HFFc6 (cell line): Measurements from ENCODE around the gene PLIN1. TPM values are rescaled to one million over a fixed set of nuclear protein-coding genes. Genes with fewer than 3 reads are reported as not detected.
A peak's percentile ranks its signal among the peaks of the same experiment; 100 is the strongest.
"Not testable (repeated sequence)": the region's sequence is repeated elsewhere in the genome, so short reads cannot be mapped to it uniquely, and the experiment has no call there.

Experiments used
- DNase-seq: peaks from one replicate; pipeline ENCODE4 v3.0.0-alpha.2; 2018
- H3K27ac Mint-ChIP-seq: 2 replicates; pipeline ENCODE4 v1.8.0; 2020; ENCODE audit warnings: mild to moderate bottlenecking, mixed read lengths
- H3K27me3 Mint-ChIP-seq: 2 replicates; pipeline ENCODE4 v1.8.0; 2021; ENCODE audit warnings: mild to moderate bottlenecking, moderate library complexity, mixed read lengths; ENCODE audit not compliant: insufficient read depth
- H3K36me3 Mint-ChIP-seq: 2 replicates; pipeline ENCODE4 v1.8.0; 2021; ENCODE audit warnings: low read depth, mixed read lengths
- H3K4me1 Mint-ChIP-seq: 2 replicates; pipeline ENCODE4 v1.8.0; 2020; ENCODE audit warnings: low read depth, mixed read lengths
- H3K4me3 Mint-ChIP-seq: 2 replicates; pipeline ENCODE4 v1.8.0; 2020; ENCODE audit warnings: mild to moderate bottlenecking, moderate library complexity, mixed read lengths
- H3K9me3 Mint-ChIP-seq: 2 replicates; pipeline ENCODE4 v1.8.0; 2020; ENCODE audit warnings: mild to moderate bottlenecking, mixed read lengths
- CTCF ChIP-seq: fragments of 200-600 bp; sonication (generic); IDR thresholded peaks from 2 replicates; pipeline ENCODE4 v1.5.0; 2021; ENCODE audit warnings: antibody characterized with exemption, mild to moderate bottlenecking
- total RNA-seq, 6 experiments: library from RNA; stranded (reverse); fragmentation: NEBNext Ultra II Directional; extraction: Animal tissue kit (Norgen Biotek cat#: 25700); gene quantifications; 2 replicates in 1 of 6; 3 replicates in 5 of 6; pipeline ENCODE4 v1.2.3, GENCODE V29; 2021

PLIN1 gene
- total RNA-seq, 6 experiments from 2014 or later, result not detected

- no peak for DNase-seq
- peak within 1 kb of the TSS; percentile 57 for H3K27ac Mint-ChIP-seq
- H3K4me1 Mint-ChIP-seq, result peaks cover 17% of the 10 kb centered on the region; the same call in 1 of the 2 replicates
- H3K36me3 Mint-ChIP-seq, result no peaks in the 10 kb centered on the region
- H3K4me3 Mint-ChIP-seq, result peak within 1 kb of the TSS; percentile 90
- H3K27me3 Mint-ChIP-seq, result peaks cover under 1% of the 10 kb centered on the region
- TF ChIP-seq CTCF, result no peak
- H3K9me3 Mint-ChIP-seq, result no peaks in the 10 kb centered on the region
These were observed 11.4 kb upstream of the PLIN1 start, which contains the start of the genes PEX11A and WDR93 for GRCh38 chr15:89690276-89691218. PEX11A (minus strand) TSS chr15:89690754; CDS start chr15:89690632, 122 bp downstream. WDR93 (plus strand) TSS chr15:89690811; CDS start chr15:89701747, 10,936 bp downstream.

- H3K36me3 Mint-ChIP-seq, DNase-seq, H3K9me3 Mint-ChIP-seq, H3K27me3 Mint-ChIP-seq: not testable (repeated sequence)
- Mint-ChIP-seq H3K4me1 (peaks cover 17% of the 10 kb centered on the region; the same call in 1 of the 2 replicates), H3K4me3 (peak overlapping the region; percentile 90), H3K27ac (peak overlapping the region; percentile 11; the same call in 1 of the 2 replicates)
These were observed 10.7 kb upstream of the PLIN1 start for GRCh38 chr15:89689930-89690275.

- no peak for TF ChIP-seq CTCF
- no peak overlapping the region for H3K27ac Mint-ChIP-seq
- DNase-seq, result no peak
- H3K4me3 Mint-ChIP-seq, result no peak overlapping the region
- H3K4me1 Mint-ChIP-seq, result peaks cover 17% of the 10 kb centered on the region; the same call in 1 of the 2 replicates
- no peaks in the 10 kb centered on the region; the same call in 1 of the 2 replicates for H3K27me3 Mint-ChIP-seq
- peaks cover 7% of the 10 kb centered on the region; the same call in 1 of the 2 replicates for H3K36me3 Mint-ChIP-seq
- H3K9me3 Mint-ChIP-seq, result no peaks in the 10 kb centered on the region
These were observed 7.4 kb upstream of the PLIN1 start for GRCh38 chr15:89686522-89686921.

- H3K9me3 Mint-ChIP-seq, result no peaks in the 10 kb centered on the region
- H3K4me1 Mint-ChIP-seq, result peaks cover 15% of the 10 kb centered on the region; the same call in 1 of the 2 replicates
- DNase-seq, result no peak
- no peak for TF ChIP-seq CTCF
- H3K27ac Mint-ChIP-seq, result no peak overlapping the region
- H3K4me3 Mint-ChIP-seq, result no peak overlapping the region
- peaks cover 7% of the 10 kb centered on the region; the same call in 1 of the 2 replicates for H3K36me3 Mint-ChIP-seq
- no peaks in the 10 kb centered on the region; the same call in 1 of the 2 replicates for H3K27me3 Mint-ChIP-seq
These were observed 6.8 kb upstream of the PLIN1 start for GRCh38 chr15:89685995-89686394.

- Mint-ChIP-seq H3K27me3 (peaks cover 2% of the 10 kb centered on the region; the same call in 1 of the 2 replicates), H3K4me1 (peaks cover 8% of the 10 kb centered on the region), H3K36me3 (peaks cover 7% of the 10 kb centered on the region; the same call in 1 of the 2 replicates), H3K4me3 (no peak overlapping the region), H3K9me3 (no peaks in the 10 kb centered on the region), H3K27ac (no peak overlapping the region)
- TF ChIP-seq CTCF, result no peak
- DNase-seq, result no peak
These were observed 2.0 kb upstream of the PLIN1 start for GRCh38 chr15:89681146-89681545.
